ENCODE measurements around the gene HMOX2.

HMOX2 gene

GRCh38 chr16:4505356-4506147, 29.4 kb downstream of the HMOX2 start:
- no peak for DNase-seq

- DNase-seq, result no peak
These were observed 30.3 kb downstream of the HMOX2 start for GRCh38 chr16:4506450-4506849.

GRCh38 chr16:4507588-4508345, 31.6 kb downstream of the HMOX2 start:
- DNase-seq, result no peak

- no peak for DNase-seq
These were observed 32.6 kb downstream of the HMOX2 start for GRCh38 chr16:4508806-4509205.

- DNase-seq, result no peak
These were observed 33.2 kb downstream of the HMOX2 start for GRCh38 chr16:4509420-4509819.

- no peak for DNase-seq
These were observed 33.9 kb downstream of the HMOX2 start for GRCh38 chr16:4510131-4510530.

- no peak for DNase-seq
These were observed 34.7 kb downstream of the HMOX2 start for GRCh38 chr16:4510747-4511426.

- DNase-seq, result no peak
These were observed 35.4 kb downstream of the HMOX2 start for GRCh38 chr16:4511441-4512082.

- DNase-seq, result no peak
These were observed 36.3 kb downstream of the HMOX2 start for GRCh38 chr16:4512473-4512872.

DNA sequence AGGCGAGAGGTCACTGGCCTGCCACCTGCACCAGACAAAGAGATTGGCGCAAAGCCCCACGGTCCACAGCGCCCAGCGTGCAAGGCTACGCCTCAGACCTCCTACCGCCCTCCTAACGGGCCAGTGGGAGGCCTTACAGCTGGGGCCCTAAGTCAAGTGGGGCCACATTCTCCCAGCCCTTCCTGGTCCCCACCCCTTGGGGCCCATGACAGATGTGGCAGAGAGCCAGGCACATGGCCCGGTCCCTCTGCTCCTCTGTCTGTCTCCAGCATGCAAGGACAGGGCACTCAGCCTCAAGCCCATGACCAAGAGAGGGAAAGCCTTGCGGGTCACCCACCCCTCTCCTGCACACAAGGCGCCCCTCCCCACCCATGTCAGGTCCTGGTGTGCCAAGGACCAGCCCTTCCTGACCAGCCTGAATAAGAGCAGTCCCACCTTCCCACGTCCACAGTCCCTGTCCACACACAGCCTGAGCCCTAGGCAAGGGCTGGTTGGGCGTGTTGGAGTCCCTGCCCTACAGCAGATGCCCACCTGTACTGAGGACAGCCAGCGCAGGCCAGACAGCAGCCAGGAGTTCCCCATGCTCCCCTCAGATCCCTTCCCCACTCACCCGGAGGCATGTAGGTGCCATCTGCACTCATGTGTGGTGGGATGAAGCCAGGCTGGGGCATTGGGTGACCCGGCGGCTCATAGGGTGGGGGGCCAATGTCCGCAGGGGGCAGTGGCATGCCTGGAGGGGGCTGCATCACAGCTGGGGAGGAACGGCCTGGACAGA, 37.1 kb downstream of the HMOX2 start:
- no peak for DNase-seq

DNA sequence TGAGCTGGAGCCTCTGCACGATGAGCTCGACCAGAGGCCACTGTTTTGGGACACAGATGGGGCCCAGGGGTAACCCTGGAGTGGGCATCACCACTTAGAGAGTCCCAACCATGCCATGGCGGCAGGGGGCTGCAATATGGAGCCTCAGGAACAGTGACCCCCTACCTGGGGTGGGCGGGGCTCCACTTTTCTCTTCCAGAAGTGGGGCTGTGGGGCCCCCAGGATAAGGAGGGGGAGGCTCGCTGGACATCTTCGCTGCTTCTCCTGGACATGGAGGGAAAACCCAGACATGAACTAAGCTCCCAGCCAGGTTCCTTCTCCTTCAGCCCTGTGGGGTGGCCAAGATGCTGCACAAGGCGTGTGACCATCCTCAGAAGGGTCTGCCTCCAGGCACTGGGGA, 37.7 kb downstream of the HMOX2 start:
- DNase-seq, result no peak

DNA sequence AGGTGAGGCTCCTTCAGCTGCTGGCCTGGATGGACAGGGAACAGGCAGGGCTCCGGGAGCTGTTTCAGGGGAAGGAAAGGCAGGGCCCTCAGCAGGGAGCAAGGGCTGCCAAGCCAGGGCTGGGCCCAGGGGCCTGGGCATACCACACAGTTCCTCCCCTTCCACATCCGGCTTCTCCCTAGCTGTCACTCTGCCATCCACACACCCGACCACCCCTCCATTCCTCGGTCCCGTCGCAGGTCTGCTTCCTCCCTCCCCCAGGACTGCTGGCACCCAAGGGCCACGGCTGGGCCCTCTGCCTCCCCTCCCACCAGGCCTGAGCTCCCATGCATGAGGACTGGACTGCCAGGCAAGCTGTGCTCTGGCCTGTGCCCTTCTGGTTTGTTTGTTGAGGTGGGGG, 38.4 kb downstream of the HMOX2 start:
- no peak for DNase-seq

DNA sequence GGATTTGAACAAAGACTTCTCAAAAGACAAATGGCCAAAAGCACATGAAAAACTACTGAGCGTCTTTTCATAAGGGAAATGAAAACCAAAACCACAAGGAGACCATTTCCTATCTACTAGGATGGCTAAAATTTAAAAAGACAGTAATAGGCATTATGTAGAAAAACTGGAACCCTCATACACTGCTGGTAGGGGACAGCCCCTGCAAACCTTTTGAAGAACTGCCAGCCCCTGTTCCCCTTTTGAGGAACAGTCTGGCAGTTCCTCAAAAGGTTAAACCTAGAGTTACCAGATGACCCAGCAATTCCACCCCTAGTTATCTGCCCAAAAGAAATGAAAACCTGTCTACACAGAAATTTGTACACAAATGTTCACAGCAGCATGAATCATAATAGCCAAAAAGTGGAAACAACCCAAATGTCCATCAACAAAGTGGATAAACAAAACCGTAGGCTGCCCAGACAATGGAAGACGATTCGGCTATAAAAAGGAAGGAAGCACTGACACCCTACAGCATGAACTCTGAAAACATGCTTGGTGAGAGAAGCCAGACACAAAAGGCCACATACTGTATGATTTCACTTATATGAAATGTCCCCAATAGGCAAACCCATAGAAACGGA, 39.5 kb downstream of the HMOX2 start:
- DNase-seq, result no peak

- DNase-seq, result no peak
These were observed 41.8 kb downstream of the HMOX2 start for GRCh38 chr16:4517812-4518680.

- no peak for DNase-seq
These were observed 43.3 kb downstream of the HMOX2 start for GRCh38 chr16:4519274-4520058.

DNA sequence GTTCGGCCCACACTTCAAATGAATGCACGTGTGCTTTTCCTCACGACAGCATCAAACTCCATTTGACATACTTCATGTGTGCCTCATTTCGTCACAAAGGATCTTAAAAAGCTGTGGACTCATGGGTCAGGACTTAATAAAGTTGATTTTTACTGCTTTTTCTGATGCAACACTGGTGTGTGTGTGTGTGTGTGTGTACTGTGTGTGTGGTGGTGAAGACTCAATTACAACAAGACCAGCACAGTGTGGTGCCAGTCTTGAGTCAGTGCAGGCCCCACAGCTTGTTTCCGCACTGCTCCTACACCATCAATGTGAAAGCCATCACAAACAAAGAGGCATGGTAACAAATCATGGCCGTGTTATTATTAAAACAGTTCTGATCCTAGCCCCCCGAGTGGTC, 44.7 kb downstream of the HMOX2 start:
- DNase-seq, result no peak

DNA sequence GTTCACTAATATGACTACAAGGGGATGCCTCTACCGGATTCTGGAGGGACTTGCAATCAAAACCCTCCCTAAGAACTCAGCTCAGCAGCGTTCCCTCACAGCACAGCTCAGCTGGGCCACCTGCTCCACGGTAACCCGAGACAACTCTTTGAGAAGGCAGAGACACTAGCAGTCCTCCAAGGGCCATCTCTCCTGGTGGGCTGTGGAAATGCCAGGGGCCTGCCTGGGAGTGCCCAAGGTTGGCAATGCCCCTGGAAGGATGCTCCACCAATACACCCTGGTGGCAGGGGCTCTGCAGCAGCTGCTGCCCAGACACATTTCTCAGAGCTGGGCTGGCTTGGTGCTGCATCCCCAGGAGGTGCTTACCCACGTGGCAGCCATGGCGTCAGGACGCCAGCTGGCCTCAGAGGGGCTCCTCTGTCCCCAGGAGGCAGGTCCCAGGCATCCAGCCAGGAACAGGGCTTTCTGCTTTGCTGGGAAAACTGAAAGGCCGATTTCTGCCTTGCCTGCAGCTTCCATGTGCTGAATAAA, 45.9 kb downstream of the HMOX2 start:
- DNase-seq, result no peak

GRCh38 chr16:4523686-4524085, 47.5 kb downstream of the HMOX2 start:
- DNase-seq, result no peak

DNA sequence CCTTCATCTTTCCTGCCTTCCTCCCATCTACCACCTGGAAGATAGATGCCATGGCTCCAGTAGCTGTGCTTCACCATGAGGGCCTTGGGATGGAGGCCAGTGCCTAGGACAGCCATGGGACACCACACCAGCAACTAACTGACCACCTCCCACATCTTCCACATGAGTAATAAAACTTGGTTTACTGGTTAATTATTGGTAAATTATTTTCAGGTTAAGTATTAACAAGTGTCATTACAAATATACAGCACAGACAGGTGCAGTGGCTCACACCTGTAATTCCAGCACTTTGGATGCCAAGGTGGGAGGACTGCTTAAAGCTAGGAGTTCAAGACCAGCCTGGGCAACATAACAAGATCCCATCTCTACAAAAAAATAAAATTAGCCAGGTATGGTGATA, 48.4 kb downstream of the HMOX2 start:
- DNase-seq, result no peak

- DNase-seq, result no peak
These were observed 48.9 kb downstream of the HMOX2 start for GRCh38 chr16:4525069-4525468.
